Thyroid gland (tissue), 4 donors: ENCODE results near the gene AAMP. TPM values are rescaled to one million over a fixed set of nuclear protein-coding genes. Genes with fewer than 3 reads are reported as not detected.

Experiments
- DNase-seq, 2 donors: peaks; one replicate each; pipeline ENCODE4 v3.0.0-alpha.2; 2019
- H3K27ac ChIP-seq, 3 donors: fragments of 200-600 bp; sonication (generic); 1 replicate in 2 of 3; 2 replicates in 1 of 3; pipeline ENCODE4 v1.5.1; 2016 to 2019; ENCODE audit warnings: mild to moderate bottlenecking in 1 of 3, moderate library complexity in 1 of 3
- H3K27me3 ChIP-seq: fragments of 200-600 bp; sonication (generic); one replicate; pipeline ENCODE4 v1.5.1; 2019
- H3K36me3 ChIP-seq, 2 donors: fragments of 200-600 bp; sonication (generic); one replicate each; pipeline ENCODE4 v1.5.1; 2016 to 2019
- H3K4me1 ChIP-seq, 2 donors: fragments of 200-600 bp; sonication (generic); one replicate each; pipeline ENCODE4 v1.5.1; 2017 to 2019
- H3K4me3 ChIP-seq, 3 donors: fragments of 200-600 bp; sonication (generic); replicated peaks in 1 of 3; 1 replicate in 2 of 3; 2 replicates in 1 of 3; pipeline ENCODE4 v1.5.1; 2016; ENCODE audit warnings: mild to moderate bottlenecking in 1 of 3
- H3K9me3 ChIP-seq: fragments of 200-600 bp; sonication (generic); one replicate; pipeline ENCODE4 v1.5.1; 2017
- POLR2A ChIP-seq, 2 donors: fragments of 450-650 bp; IDR thresholded peaks; one replicate each; pipeline ENCODE4 v1.6.1; 2017; ENCODE audit warnings: antibody characterized with exemption in 2 of 2, mild to moderate bottlenecking in 2 of 2, moderate library complexity in 1 of 2
- WGBS, 2 donors: methylation state at CpG; one replicate each; pipeline ENCODE4 v1.1.5; 2017; 5-methylcytosine and 5-hydroxymethylcytosine counted together
- intact Hi-C: fragments of 100-400 bp; cut with DNase I; formaldehyde crosslinking; loops from one replicate; pipeline ENCODE4 v1.15.1; 2023
- total RNA-seq, 4 donors: library from RNA; depleted of rRNA; stranded (reverse); fragments of >200 nt; gene quantifications; one replicate each; pipeline ENCODE4 v1.2.3, GENCODE V29; 2016
- TF ChIP-seq, protein P1 (sequence below), 6 experiments: fragments of 200-600 bp in 3 of 6; fragments of 450-650 bp in 3 of 6; sonication (generic) in 3 of 6; IDR thresholded peaks; one replicate each; pipeline ENCODE4 v1.5.1; 2016 to 2019; ENCODE audit warnings: antibody characterized with exemption in 6 of 6, mild to moderate bottlenecking in 2 of 6, inconsistent platforms in 1 of 6, moderate library complexity in 1 of 6

The AAMP gene
- total RNA-seq, 4 donors from 2014 or later, result 86.9 to 175 (median 121) TPM

GRCh38 chr2:218259099-218259961, 10.6 kb downstream of the AAMP start:
- Histone ChIP-seq H3K4me3 (no peak overlapping the region), H3K36me3 (peaks cover 22 to 28% of the 10 kb centered on the region in 2 donors), H3K4me1 (peaks cover 0 to 30% of the 10 kb centered on the region in 2 donors), H3K9me3 (no peaks in the 10 kb centered on the region), H3K27ac (peak overlapping the region; percentile 53 to 78 (median 61)), H3K27me3 (no peaks in the 10 kb centered on the region)
- no peak for DNase-seq
- TF ChIP-seq, protein P1, sequence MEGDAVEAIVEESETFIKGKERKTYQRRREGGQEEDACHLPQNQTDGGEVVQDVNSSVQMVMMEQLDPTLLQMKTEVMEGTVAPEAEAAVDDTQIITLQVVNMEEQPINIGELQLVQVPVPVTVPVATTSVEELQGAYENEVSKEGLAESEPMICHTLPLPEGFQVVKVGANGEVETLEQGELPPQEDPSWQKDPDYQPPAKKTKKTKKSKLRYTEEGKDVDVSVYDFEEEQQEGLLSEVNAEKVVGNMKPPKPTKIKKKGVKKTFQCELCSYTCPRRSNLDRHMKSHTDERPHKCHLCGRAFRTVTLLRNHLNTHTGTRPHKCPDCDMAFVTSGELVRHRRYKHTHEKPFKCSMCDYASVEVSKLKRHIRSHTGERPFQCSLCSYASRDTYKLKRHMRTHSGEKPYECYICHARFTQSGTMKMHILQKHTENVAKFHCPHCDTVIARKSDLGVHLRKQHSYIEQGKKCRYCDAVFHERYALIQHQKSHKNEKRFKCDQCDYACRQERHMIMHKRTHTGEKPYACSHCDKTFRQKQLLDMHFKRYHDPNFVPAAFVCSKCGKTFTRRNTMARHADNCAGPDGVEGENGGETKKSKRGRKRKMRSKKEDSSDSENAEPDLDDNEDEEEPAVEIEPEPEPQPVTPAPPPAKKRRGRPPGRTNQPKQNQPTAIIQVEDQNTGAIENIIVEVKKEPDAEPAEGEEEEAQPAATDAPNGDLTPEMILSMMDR (IDR thresholded peaks at IDR 0.05), result no peak
- TF ChIP-seq POLR2A (IDR thresholded peaks at IDR 0.05), result no peak
- 46 to 48% methylated on average over 15 of the region's 15 CpGs for WGBS, 2 donors
- intact Hi-C loops, result loop anchor here (10.0 kb wide), 1 partner anchor 75 kb away; no protein-coding TSS in a partner anchor

- DNase-seq, result no peak
- WGBS, 2 donors, result 46 to 60% methylated on average over 8 of the region's 8 CpGs
Observed at GRCh38 chr2:218257390-218257981, 12.5 kb downstream of the AAMP start.

DNA sequence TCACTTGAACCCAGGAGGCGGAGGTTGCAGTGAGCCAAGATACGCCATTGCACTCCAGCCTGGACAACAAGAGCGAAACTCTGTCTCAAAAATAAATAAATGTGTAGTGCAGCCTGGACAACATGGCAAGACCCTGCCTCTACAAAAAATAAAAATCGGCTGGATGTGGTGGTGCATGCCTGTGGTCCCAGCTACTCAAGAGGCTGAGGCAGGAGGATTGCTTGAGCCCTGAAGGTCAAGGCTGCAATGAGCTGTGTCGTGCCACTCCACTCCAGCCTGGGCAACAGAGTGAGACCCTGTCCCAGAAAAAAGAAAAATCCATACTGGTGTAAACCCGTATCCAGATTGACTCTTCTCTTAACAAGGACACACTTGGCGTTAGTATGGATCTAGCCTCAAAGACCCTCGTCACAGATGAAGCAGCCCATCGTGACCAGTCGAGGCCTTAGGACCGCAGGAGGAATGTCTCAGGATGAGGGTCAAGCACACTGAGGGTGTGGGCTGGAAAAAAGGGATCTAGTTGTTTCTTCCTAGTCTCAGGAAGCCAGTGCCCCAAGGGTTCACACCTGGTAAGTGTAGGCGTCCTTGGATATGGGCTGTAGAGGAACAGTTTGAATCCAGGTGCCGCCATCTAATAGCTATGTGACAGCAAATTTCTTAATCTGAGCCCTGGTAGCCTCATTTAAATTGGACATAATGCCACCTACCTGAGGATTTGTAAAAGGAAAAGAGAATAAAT, 13.2 kb downstream of the AAMP start:
- TF ChIP-seq POLR2A (IDR thresholded peaks at IDR 0.05), result no peak
- TF ChIP-seq, protein P1 (IDR thresholded peaks at IDR 0.05), result no peak
- H3K4me1 ChIP-seq, result peaks cover 0 to 30% of the 10 kb centered on the region in 2 donors
- H3K27me3 ChIP-seq, result no peaks in the 10 kb centered on the region
- H3K36me3 ChIP-seq, result peaks cover 41 to 44% of the 10 kb centered on the region in 2 donors
- WGBS, 2 donors, result 94 to 95% methylated on average over 13 of the region's 13 CpGs
- no peak for DNase-seq
- H3K4me3 ChIP-seq, result no peak overlapping the region
- intact Hi-C loops, result loop anchor here (10.0 kb wide), 1 partner anchor 72 kb away; no protein-coding TSS in a partner anchor
- no peak overlapping the region for H3K27ac ChIP-seq
- H3K9me3 ChIP-seq, result no peaks in the 10 kb centered on the region

More at GRCh38 chr2:218257390-218257981, 12.5 kb downstream of the AAMP start:
- intact Hi-C loops, result loop anchor here (10.0 kb wide), 1 partner anchor 73 kb away; no protein-coding TSS in a partner anchor
- Histone ChIP-seq H3K27me3 (no peaks in the 10 kb centered on the region), H3K9me3 (no peaks in the 10 kb centered on the region), H3K4me1 (peaks cover 0 to 30% of the 10 kb centered on the region in 2 donors), H3K36me3 (peaks cover 34 to 37% of the 10 kb centered on the region in 2 donors), H3K4me3 (no peak overlapping the region), H3K27ac (no peak overlapping the region)
- TF ChIP-seq POLR2A (IDR thresholded peaks at IDR 0.05), result no peak
- TF ChIP-seq, protein P1 (IDR thresholded peaks at IDR 0.05), result peak in 3 of 6 experiments; percentile 32 to 50 (median 39)

DNA sequence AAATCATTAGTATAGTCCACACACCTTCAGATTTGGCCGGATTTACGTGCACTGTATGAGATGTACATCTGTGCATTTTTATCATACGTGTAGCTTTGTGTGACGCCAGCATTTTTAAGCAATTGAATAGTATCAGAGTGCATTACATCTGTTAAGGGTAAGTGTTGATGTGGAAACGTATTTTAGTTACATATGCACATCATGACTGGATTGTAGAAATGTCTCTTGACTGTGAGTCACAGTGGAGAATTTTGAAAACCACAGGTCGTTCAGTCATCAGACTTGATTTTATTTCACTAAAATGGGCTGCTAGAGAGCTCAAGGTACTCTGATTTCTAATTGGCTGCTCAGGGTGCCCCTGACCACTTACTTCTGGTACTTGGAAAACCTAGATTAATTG, 14.5 kb downstream of the AAMP start:
- WGBS, 2 donors, result 85 to 86% methylated on average over 6 of the region's 6 CpGs
- intact Hi-C loops, result loop anchor here (10.0 kb wide), 1 partner anchor 71 kb away; no protein-coding TSS in a partner anchor
- Histone ChIP-seq H3K27ac (no peak overlapping the region), H3K36me3 (peaks cover 54 to 57% of the 10 kb centered on the region in 2 donors), H3K27me3 (no peaks in the 10 kb centered on the region), H3K9me3 (no peaks in the 10 kb centered on the region), H3K4me3 (no peak overlapping the region), H3K4me1 (peaks cover 0 to 21% of the 10 kb centered on the region in 2 donors)
- no peak for TF ChIP-seq POLR2A (IDR thresholded peaks at IDR 0.05)
- TF ChIP-seq, protein P1 (IDR thresholded peaks at IDR 0.05), result no peak
- DNase-seq, result no peak
